H9 (cell line): ENCODE results near the gene IL12RB1. TPM values are rescaled to one million over a fixed set of nuclear protein-coding genes. Genes with fewer than 3 reads are reported as not detected.

ENCODE experiments used
- DNase-seq: peaks from one replicate; pipeline ENCODE4 v3.0.0-alpha.2; 2017
- H2AFZ ChIP-seq: one replicate; pipeline ENCODE4 v1.6.1; 2013; ENCODE audit warnings: mild to moderate bottlenecking, low read length, control low read depth, moderate library complexity
- H2AK5ac ChIP-seq: 2 replicates; pipeline ENCODE4 v1.6.1; 2013; ENCODE audit warnings: low read length, control low read depth, mixed read lengths; ENCODE audit not compliant: insufficient read length
- H2BK120ac ChIP-seq: one replicate; pipeline ENCODE4 v1.6.1; 2013; ENCODE audit warnings: low read depth, mild to moderate bottlenecking, low read length, control low read depth, inconsistent platforms; ENCODE audit not compliant: poor library complexity, severe bottlenecking
- H2BK12ac ChIP-seq: 2 replicates; pipeline ENCODE4 v1.6.1; 2013; ENCODE audit warnings: low read length, control low read depth, mixed read lengths, low read depth; ENCODE audit not compliant: insufficient read length
- H2BK15ac ChIP-seq: 2 replicates; pipeline ENCODE4 v1.6.1; 2013; ENCODE audit warnings: low read depth, low read length, control low read depth
- H2BK20ac ChIP-seq: one replicate; pipeline ENCODE4 v1.6.1; 2013; ENCODE audit warnings: low read depth, mild to moderate bottlenecking, low read length, control low read depth, inconsistent platforms; ENCODE audit not compliant: poor library complexity, severe bottlenecking
- H2BK5ac ChIP-seq: 2 replicates; pipeline ENCODE4 v1.6.1; 2013; ENCODE audit warnings: low read length, control low read depth, mixed read lengths; ENCODE audit not compliant: insufficient read length
- H3K14ac ChIP-seq: 2 replicates; pipeline ENCODE4 v1.6.1; 2013; ENCODE audit warnings: low read length, control low read depth; ENCODE audit not compliant: insufficient read depth
- H3K18ac ChIP-seq: 2 replicates; pipeline ENCODE4 v1.6.1; 2013; ENCODE audit warnings: low read depth, mild to moderate bottlenecking, mixed read lengths, low read length, control low read depth; ENCODE audit not compliant: insufficient read length
- H3K23ac ChIP-seq: 2 replicates; pipeline ENCODE4 v1.6.1; 2013; ENCODE audit warnings: low read length, control low read depth, mixed read lengths, low read depth; ENCODE audit not compliant: insufficient read length
- H3K23me2 ChIP-seq: 2 replicates; pipeline ENCODE4 v1.6.1; 2013; ENCODE audit warnings: low read depth, mild to moderate bottlenecking, mixed read lengths, low read length, control low read depth; ENCODE audit not compliant: insufficient read length, poor library complexity, severe bottlenecking
- H3K27ac ChIP-seq: 2 replicates; pipeline ENCODE4 v1.5.1; 2013; ENCODE audit warnings: low read length, control low read depth, mixed read lengths, low read depth; ENCODE audit not compliant: insufficient read length
- H3K27me3 ChIP-seq: 2 replicates; pipeline ENCODE4 v1.6.1; 2013; ENCODE audit warnings: low read length, control low read depth, inconsistent platforms; ENCODE audit not compliant: insufficient read depth
- H3K4ac ChIP-seq: 2 replicates; pipeline ENCODE4 v1.6.1; 2013; ENCODE audit warnings: low read depth, mild to moderate bottlenecking, control low read depth, inconsistent platforms, low read length, moderate library complexity
- H3K4me1 ChIP-seq: 2 replicates; pipeline ENCODE4 v1.6.1; 2013; ENCODE audit warnings: low read length, control low read depth, inconsistent platforms; ENCODE audit not compliant: insufficient read depth
- H3K4me2 ChIP-seq: 2 replicates; pipeline ENCODE4 v1.6.1; 2013; ENCODE audit warnings: low read length, control low read depth, mixed read lengths; ENCODE audit not compliant: insufficient read length, insufficient read depth
- H3K56ac ChIP-seq: 2 replicates; pipeline ENCODE4 v1.6.1; 2013; ENCODE audit warnings: low read depth, mild to moderate bottlenecking, mixed read lengths, low read length, control low read depth; ENCODE audit not compliant: insufficient read length
- H3K79me1 ChIP-seq: 2 replicates; pipeline ENCODE4 v1.6.1; 2013; ENCODE audit warnings: low read depth, mild to moderate bottlenecking, moderate library complexity, low read length, control low read depth, inconsistent platforms; ENCODE audit not compliant: insufficient read depth, poor library complexity, severe bottlenecking
- H3K79me2 ChIP-seq: 2 replicates; pipeline ENCODE4 v1.6.1; 2013; ENCODE audit warnings: low read length, control low read depth, inconsistent platforms; ENCODE audit not compliant: insufficient read depth
- H3K9ac ChIP-seq: 2 replicates; pipeline ENCODE4 v1.6.1; 2013; ENCODE audit warnings: low read length, control low read depth, mixed read lengths; ENCODE audit not compliant: insufficient read length; ENCODE audit errors: extremely low read depth
- H3K9me3 ChIP-seq: one replicate; pipeline ENCODE4 v1.6.1; 2013; ENCODE audit warnings: low read depth, low read length, inconsistent platforms; ENCODE audit not compliant: control insufficient read depth
- H3T11ph ChIP-seq: one replicate; pipeline ENCODE4 v1.6.1; 2013; ENCODE audit warnings: mild to moderate bottlenecking, low read length, control low read depth, inconsistent platforms
- H4K20me1 ChIP-seq: one replicate; pipeline ENCODE4 v1.6.1; 2013; ENCODE audit not compliant: control insufficient read depth, insufficient read length, insufficient read depth
- H4K5ac ChIP-seq: 2 replicates; pipeline ENCODE4 v1.6.1; 2013; ENCODE audit warnings: low read depth, mild to moderate bottlenecking, mixed read lengths, low read length, control low read depth; ENCODE audit not compliant: insufficient read length
- H4K8ac ChIP-seq: replicated peaks from 2 replicates; pipeline ENCODE4 v1.6.1; 2013; ENCODE audit warnings: low read length, control low read depth, mixed read lengths, low read depth; ENCODE audit not compliant: insufficient read length
- H4K91ac ChIP-seq: 2 replicates; pipeline ENCODE4 v1.6.1; 2013; ENCODE audit warnings: low read depth, mild to moderate bottlenecking, moderate library complexity, mixed read lengths, low read length, control low read depth; ENCODE audit not compliant: insufficient read length
- H3K27ac Mint-ChIP-seq, 3 experiments: 2 replicates in 2 of 3; 3 replicates in 1 of 3; pipeline ENCODE4 v1.8.0; 2020 to 2021; ENCODE audit warnings: mixed read lengths in 3 of 3, mild to moderate bottlenecking in 1 of 3, moderate library complexity in 1 of 3
- H3K27me3 Mint-ChIP-seq: 2 replicates; pipeline ENCODE4 v1.8.0; 2021; ENCODE audit warnings: low read depth, mild to moderate bottlenecking, moderate library complexity, mixed read lengths
- H3K36me3 Mint-ChIP-seq, 3 experiments: 2 replicates in 2 of 3; 3 replicates in 1 of 3; pipeline ENCODE4 v1.8.0; 2020 to 2021; ENCODE audit warnings: low read depth in 3 of 3, mixed read lengths in 3 of 3; ENCODE audit not compliant: insufficient read depth in 1 of 3
- H3K4me1 Mint-ChIP-seq, 2 experiments: 2 replicates each; pipeline ENCODE4 v1.8.0; 2020; ENCODE audit warnings: mixed read lengths in 2 of 2
- H3K4me3 Mint-ChIP-seq, 2 experiments: 2 replicates in 1 of 2; 3 replicates in 1 of 2; pipeline ENCODE4 v1.8.0; 2020 to 2021; ENCODE audit warnings: mild to moderate bottlenecking in 2 of 2, mixed read lengths in 2 of 2, moderate library complexity in 1 of 2
- H3K9me3 Mint-ChIP-seq, 2 experiments: 2 replicates in 1 of 2; 3 replicates in 1 of 2; pipeline ENCODE4 v1.8.0; 2020; ENCODE audit warnings: mild to moderate bottlenecking in 2 of 2, mixed read lengths in 2 of 2, moderate library complexity in 1 of 2
- CTCF ChIP-seq: fragments of 200-600 bp; sonication (generic); conservative IDR thresholded peaks from 3 replicates; pipeline ENCODE4 v1.8.0; 2021; ENCODE audit warnings: antibody characterized with exemption, mild to moderate bottlenecking
- WGBS: extraction: QIAGEN DNeasy Blood & Tissue Kit; methylation state at CpG from one replicate; pipeline ENCODE4 v1.1.7; 2013; ENCODE audit warnings: missing lambda C conversion rate, low lambda C conversion rate, mixed read lengths; ENCODE audit not compliant: insufficient read length; ENCODE audit errors: extremely low coverage; 5-methylcytosine and 5-hydroxymethylcytosine counted together
- total RNA-seq: library from RNA; stranded (reverse); gene quantifications from 2 replicates; pipeline ENCODE4 v1.2.1, GENCODE V29; 2021

Gene IL12RB1
- total RNA-seq, 1 experiment from 2014 or later = not detected

DNA sequence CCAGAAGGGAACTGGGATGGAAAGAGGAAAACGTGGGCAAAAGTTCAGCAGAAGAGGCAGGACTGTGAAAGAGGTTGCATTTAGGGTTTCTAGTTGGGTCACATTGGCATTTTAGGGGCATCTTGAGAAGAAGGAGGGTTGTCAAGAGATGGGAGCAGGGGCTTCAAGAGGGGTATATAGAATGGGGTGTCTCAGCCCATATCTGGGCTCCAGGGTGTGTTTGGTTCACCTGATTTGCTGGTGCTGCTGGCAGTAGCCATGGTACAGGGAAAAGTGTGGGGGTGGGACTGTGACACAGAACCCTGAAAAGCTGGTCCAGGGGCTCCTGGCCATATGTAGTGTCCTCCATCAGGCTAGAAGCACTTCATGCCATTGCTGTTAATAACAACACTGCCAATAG, 33.4 kb upstream of the IL12RB1 start:
- no peak overlapping the region for H2BK5ac ChIP-seq
- no peak overlapping the region for H4K91ac ChIP-seq
- no peak overlapping the region for H2BK12ac ChIP-seq
- peaks cover 4% of the 10 kb centered on the region for H4K20me1 ChIP-seq
- H4K8ac ChIP-seq = no peak overlapping the region
- H3K79me1 ChIP-seq = no peaks in the 10 kb centered on the region
- no peak overlapping the region for H2BK120ac ChIP-seq
- no peak for TF ChIP-seq CTCF
- H3K79me2 ChIP-seq = no peaks in the 10 kb centered on the region
- H2AFZ ChIP-seq = no peak overlapping the region
- no peak overlapping the region for H2BK20ac ChIP-seq
- no peak overlapping the region for H3K4me2 ChIP-seq
- H3K9me3 ChIP-seq = no peaks in the 10 kb centered on the region
- no peak overlapping the region for H4K5ac ChIP-seq
- H3K27ac ChIP-seq = no peak overlapping the region
- H3K23me2 ChIP-seq = peaks cover 3% of the 10 kb centered on the region
- Mint-ChIP-seq H3K27ac (peak overlapping the region in 2 of 3 experiments; percentile 28 to 53; a peak in 3 of 7 replicates), H3K4me1 (peaks cover 24 to 29% of the 10 kb centered on the region in 2 experiments), H3K9me3 (no peaks in the 10 kb centered on the region; a peak in 1 of 5 replicates), H3K4me3 (peak overlapping the region in 1 of 2 experiments; percentile 25; a peak in 2 of 5 replicates), H3K27me3 (peaks cover 4% of the 10 kb centered on the region; the same call in 1 of the 2 replicates), H3K36me3 (peaks cover 4 to 19% (median 15%) of the 10 kb centered on the region in 3 experiments; a peak in 6 of 7 replicates)
- no CpG with 5 or more reads among the region's 1 CpG for WGBS
- H3T11ph ChIP-seq = no peak overlapping the region
- H3K9ac ChIP-seq = no peak overlapping the region
- no peak overlapping the region for H3K4ac ChIP-seq
- no peak overlapping the region for H3K23ac ChIP-seq
- H3K14ac ChIP-seq = no peak overlapping the region
- no peak overlapping the region for H2AK5ac ChIP-seq
- H3K18ac ChIP-seq = no peak overlapping the region
- H3K27me3 ChIP-seq = no peaks in the 10 kb centered on the region
- no peak for DNase-seq
- no peaks in the 10 kb centered on the region; the same call in 1 of the 2 replicates for H3K4me1 ChIP-seq
- H2BK15ac ChIP-seq = no peak overlapping the region
- H3K56ac ChIP-seq = no peak overlapping the region
